HL-60 (cell line): ENCODE measurements around the gene EME2.

Source experiments
- DNase-seq, 2 experiments: peaks; one replicate each; pipeline ENCODE4 v3.0.0-alpha.2; 2010 to 2020; ENCODE audit warnings: low read depth in 1 of 2, low spot score in 1 of 2
- H3K27ac ChIP-seq: fragments of 250-450 bp; sonication (Bioruptor Pico); replicated peaks from 2 replicates; pipeline ENCODE4 v1.5.1; 2020; ENCODE audit warnings: mild to moderate bottlenecking, moderate library complexity
- H3K27me3 ChIP-seq: fragments of 250-450 bp; sonication (Bioruptor Pico); 2 replicates; pipeline ENCODE4 v1.5.1; 2021; ENCODE audit warnings: mild to moderate bottlenecking, moderate library complexity; ENCODE audit not compliant: insufficient read depth, poor library complexity, severe bottlenecking
- H3K4me3 ChIP-seq: replicated peaks from 2 replicates; pipeline ENCODE4 v1.5.1; 2011; ENCODE audit warnings: mild to moderate bottlenecking, control low read depth, low read length; ENCODE audit not compliant: insufficient read depth
- GABPA ChIP-seq: IDR thresholded peaks from 2 replicates; pipeline ENCODE4 v1.6.1; 2012; ENCODE audit warnings: low read depth
- POLR2AphosphoS5 ChIP-seq: IDR thresholded peaks from 2 replicates; pipeline ENCODE4 v1.6.1; 2012; ENCODE audit warnings: low read depth
- REST ChIP-seq: IDR thresholded peaks from 2 replicates; pipeline ENCODE4 v1.6.1; 2012; ENCODE audit warnings: low read depth; ENCODE audit not compliant: insufficient replicate concordance
- SPI1 ChIP-seq: IDR thresholded peaks from 2 replicates; pipeline ENCODE4 v1.6.1; 2012; ENCODE audit warnings: low read depth, mild to moderate bottlenecking, borderline replicate concordance
- TF ChIP-seq, protein P1 (sequence below): IDR thresholded peaks from one replicate; pipeline ENCODE4 v1.5.1; 2011; ENCODE audit warnings: low read length, control low read depth, inconsistent platforms; ENCODE audit not compliant: insufficient read depth

Gene EME2

GRCh38 chr16:1817716-1818115, 45.1 kb downstream of the EME2 start:
- H3K27ac ChIP-seq, result no peak overlapping the region
- no peak for TF ChIP-seq POLR2AphosphoS5
- TF ChIP-seq, protein P1, sequence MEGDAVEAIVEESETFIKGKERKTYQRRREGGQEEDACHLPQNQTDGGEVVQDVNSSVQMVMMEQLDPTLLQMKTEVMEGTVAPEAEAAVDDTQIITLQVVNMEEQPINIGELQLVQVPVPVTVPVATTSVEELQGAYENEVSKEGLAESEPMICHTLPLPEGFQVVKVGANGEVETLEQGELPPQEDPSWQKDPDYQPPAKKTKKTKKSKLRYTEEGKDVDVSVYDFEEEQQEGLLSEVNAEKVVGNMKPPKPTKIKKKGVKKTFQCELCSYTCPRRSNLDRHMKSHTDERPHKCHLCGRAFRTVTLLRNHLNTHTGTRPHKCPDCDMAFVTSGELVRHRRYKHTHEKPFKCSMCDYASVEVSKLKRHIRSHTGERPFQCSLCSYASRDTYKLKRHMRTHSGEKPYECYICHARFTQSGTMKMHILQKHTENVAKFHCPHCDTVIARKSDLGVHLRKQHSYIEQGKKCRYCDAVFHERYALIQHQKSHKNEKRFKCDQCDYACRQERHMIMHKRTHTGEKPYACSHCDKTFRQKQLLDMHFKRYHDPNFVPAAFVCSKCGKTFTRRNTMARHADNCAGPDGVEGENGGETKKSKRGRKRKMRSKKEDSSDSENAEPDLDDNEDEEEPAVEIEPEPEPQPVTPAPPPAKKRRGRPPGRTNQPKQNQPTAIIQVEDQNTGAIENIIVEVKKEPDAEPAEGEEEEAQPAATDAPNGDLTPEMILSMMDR, result no peak
- TF ChIP-seq REST, result no peak
- TF ChIP-seq GABPA, result no peak
- no peak for TF ChIP-seq SPI1
- H3K4me3 ChIP-seq, result no peak overlapping the region
- H3K27me3 ChIP-seq, result no peaks in the 10 kb centered on the region
- no peak for DNase-seq

DNA sequence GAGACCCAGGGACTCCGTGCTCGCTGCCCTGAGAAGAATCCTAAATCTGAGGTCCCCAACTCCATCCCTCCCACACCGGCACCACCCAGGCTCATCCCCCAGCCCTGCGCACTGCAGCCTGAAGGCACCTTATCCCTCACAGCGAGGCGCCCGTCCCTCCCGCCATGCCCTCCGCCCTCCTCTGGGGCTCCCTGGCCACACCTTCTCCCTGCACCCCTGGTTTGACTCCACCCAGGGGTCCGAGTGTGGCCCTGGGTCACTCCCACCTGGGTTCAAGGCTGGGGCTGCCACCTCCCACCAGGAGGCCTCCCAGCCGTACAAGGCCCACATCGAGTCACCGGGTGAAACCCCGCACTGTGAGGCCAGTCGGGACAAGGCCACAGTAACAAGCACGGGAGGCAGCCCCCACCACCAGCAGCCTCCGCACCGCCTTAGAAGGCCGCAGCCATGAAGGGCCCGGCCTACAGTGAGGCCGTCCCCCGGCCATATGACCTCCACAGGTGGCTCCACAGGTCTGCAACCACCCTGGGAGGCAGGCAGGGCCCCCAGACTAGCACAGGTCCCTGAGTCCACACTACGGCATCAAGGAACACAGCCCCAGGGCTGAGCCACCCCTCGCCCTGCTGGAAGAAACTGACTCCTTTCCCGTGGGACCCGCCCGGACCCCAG, 45.7 kb downstream of the EME2 start:
- Histone ChIP-seq H3K27me3 (no peaks in the 10 kb centered on the region), H3K4me3 (no peak overlapping the region), H3K27ac (no peak overlapping the region)
- no peak for DNase-seq
- TF ChIP-seq REST, result no peak
- TF ChIP-seq POLR2AphosphoS5, result no peak
- no peak for TF ChIP-seq GABPA
- TF ChIP-seq, protein P1, result no peak
- TF ChIP-seq SPI1, result no peak

- DNase-seq, result no peak
- TF ChIP-seq REST (no peak), GABPA (no peak), POLR2AphosphoS5 (no peak), SPI1 (no peak)
- TF ChIP-seq, protein P1, result no peak
- no peaks in the 10 kb centered on the region for H3K27me3 ChIP-seq
- no peak overlapping the region for H3K4me3 ChIP-seq
- H3K27ac ChIP-seq, result no peak overlapping the region
These were observed 46.4 kb downstream of the EME2 start for GRCh38 chr16:1818873-1819525.
